GM21390 (cell line): ENCODE measurements around the gene GNAQ.

Source experiments
- ATAC-seq: cut with Tn5 transposase; IDR thresholded peaks from one replicate; pipeline ENCODE4 v1.9.1; 2021; ENCODE audit not compliant: unreplicated experiment

Gene GNAQ

DNA sequence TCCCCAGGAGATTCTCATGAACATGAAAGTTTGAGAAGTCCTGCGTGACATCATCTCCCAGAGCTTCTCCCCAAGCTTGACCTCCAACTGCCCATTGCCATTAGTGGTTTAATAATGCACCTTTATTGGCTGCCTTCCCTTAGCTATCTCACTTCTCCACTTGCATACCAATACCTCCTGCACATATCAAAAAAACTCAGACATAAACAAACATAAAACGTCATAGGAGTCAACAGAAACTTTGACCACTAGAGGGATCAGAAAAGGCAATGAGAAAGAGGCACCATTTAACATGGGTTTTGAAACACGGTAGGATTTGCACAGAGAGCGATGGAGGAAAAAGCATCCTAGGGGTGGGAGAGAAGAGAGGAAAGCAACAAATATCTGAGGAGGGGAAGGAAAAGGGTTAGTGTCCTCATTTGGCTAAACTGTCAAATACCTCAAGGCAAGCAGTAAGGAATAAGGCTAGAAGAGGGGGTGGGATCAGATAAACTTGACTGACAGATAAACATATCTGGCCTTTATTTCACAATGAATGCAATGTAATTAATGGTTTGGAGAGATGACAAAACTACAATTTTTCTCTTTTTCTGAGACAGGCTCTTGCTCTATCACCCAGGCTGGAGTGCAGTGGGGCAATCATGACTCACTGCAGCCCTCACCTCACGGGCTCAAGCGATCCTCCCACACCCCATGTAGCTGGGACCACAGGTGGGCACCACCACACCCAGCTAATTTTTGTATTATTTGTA, 27.0 kb downstream of the GNAQ start:
- ATAC-seq = no peak

DNA sequence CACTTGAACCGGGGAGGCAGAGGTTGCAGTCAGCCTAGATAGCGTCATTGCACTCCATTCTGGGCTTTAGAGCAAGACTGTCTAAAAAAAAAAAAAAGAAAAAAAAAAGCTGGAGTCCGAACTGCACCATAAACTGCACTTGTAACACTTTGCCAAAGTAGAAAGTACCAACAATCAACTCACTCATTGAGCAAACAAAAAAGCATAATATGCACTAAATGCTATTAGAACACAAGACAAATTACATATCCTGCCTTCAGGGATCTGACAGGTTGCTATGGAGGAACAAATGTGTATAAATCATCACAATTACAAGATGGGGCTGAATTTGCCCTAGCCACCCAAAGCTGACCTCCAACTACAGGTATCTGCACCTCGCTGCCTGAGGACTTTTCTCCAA, 27.9 kb downstream of the GNAQ start:
- no peak for ATAC-seq

- no peak for ATAC-seq
Measured at GRCh38 chr9:78001946-78002731, 29.5 kb downstream of the GNAQ start.

DNA sequence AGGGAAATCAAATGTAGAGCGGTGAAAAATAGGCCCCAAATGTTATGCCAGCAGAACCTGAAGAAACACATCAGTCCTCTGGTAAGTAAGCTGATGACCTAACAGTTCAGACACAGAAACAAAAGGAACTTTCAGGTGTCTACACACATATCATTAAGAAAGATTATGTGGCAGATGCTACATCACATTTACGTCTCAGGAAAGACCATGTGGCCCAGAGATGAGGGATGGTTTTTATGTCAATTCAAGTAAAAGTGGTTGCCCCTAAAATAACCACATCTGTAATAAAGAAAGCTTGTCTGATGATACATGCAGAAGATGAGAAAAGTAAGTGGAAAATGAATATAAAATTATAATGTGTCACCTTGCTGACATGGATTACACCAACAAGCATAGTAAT, 31.4 kb downstream of the GNAQ start:
- ATAC-seq = no peak

DNA sequence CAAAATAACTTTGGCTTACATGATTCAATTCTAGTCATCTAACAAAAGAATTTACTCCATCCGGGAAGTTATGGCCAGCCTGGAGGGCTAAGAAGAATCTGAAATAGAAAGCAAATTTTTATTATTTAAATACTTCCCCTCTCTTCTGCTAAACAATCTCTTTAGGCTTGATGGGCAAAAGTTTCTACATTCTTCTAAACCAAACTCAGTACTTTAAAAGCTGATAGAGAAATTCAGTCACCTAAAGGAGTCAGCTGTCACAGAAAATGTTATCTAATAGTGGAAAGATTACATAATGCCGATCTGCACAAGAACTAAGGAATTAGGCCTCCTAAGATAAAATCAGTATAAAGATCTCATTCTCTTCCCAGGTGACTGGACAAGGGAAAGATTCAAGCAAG, 32.4 kb downstream of the GNAQ start:
- no peak for ATAC-seq

DNA sequence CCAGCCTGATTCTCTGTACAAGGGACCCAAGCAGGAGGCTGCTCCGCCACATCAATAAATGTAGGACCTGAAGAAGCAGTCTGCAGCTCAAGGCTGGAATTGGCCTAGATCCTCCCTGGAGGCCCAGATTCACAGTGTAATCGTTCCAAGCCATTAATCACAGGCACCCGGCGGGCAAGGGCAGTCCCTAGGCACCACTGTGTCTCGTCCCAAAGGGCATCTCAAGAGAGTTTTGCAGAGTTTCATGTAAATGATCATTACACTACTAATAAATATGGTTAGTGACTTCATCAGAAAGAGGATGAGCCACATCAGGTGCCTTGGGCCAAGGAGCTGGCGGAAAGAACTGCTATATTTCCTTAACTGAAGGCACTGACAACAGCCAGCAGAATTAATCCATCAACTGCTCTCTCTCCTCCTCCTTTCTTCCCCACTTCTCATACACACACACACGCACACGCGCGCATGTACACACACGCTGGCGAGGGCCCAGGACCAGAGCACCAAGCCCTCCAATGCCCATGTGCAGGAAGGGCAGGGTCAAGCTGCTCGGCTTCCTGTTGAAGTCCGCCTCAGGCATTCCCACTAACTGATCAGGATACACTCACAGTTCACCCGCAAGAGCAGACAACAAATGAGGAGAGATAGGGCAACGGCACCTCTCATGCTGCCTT, 33.9 kb downstream of the GNAQ start:
- no peak for ATAC-seq

DNA sequence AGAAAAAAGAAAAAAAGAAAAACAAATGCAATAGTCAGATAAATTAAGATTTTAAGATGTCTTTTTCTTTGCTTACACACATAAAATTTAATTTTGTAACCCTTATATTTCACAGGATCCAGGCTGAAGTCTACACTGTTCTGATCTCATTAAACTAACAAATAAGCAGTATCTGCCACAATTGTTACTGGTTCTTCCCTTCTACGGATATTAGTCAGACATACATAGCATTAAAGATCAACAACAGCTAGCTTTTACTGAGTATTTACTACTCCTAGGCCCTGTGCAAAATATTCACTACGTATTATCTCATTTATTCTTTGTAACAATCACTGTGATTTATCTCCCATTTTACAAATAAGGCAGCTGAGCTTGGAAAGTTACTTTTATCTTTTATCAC, 34.9 kb downstream of the GNAQ start:
- no peak for ATAC-seq

DNA sequence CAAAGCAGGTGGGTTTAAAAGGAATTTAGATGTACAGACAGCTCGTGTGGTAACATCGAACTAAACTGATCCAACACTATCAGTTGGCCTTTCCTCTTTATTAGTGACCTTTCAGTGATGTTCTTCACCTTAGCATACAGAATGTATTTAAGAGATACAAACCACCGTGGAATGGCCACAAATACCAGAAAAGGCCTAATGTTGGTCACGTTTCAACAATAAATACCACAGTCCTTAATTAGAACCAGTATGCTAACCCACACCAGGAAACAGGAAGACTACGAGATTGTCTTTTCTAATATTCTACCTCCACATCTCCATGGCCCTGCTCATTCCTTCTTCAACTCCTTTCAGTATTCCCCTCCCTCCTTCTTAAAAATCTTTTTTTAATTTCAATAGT, 40.4 kb downstream of the GNAQ start:
- ATAC-seq = no peak

DNA sequence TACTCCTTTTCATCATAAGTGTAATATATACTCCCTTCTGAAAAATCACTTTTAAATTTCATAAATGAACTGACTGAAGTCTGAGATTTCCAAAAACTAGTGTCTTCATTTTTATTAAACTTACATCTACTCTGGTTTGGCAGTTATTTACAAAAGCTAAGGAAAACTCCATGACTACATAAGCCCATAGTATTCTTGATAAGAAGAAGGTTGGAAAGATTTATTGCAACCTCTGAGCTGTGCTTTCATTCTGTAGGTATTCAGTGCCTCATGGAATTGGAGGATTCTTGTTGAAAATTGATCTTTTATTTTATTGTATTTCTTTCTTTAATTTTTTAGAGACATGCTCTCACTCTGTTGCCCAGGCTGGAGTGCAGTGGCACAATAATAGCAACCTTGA, 41.7 kb downstream of the GNAQ start:
- ATAC-seq = no peak

DNA sequence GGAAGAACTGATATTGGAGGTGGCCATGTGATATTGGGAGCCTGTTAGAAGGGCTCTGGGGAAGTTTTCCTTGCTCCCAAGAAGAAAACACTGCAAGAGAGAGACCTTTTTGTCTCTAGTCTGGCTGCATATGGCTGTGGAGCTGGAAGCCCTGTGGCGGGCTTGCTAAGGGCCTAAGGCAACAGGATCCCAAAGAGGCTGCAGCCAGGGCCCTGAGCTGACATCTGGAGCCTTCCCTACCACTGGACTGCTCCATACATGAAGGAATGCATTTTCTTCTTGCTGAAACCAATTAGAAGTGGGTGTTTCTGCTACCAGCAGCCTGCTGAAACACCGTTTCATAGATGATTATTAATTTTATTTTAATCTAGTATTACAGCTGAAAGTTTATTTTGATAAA, 42.2 kb downstream of the GNAQ start:
- no peak for ATAC-seq

DNA sequence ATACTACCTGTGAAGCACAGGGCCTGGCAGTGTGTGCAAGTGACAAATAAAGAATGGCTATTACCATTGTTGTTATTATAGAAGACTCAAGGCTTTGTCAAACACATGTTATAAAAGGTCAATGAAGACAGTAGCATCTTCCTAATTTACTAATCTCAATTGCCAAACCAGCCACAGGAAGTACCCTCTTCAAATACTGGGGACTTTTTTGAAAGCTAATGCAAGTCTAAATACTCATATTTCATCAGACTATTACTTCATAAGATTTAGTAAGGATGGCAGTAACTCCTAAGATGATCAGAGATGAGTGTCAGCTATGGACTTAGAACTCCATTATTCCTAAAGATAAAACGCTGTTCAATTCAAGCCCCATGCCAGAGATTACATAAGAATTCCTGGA, 43.0 kb downstream of the GNAQ start:
- ATAC-seq = no peak

GRCh38 chr9:77987880-77988525, 43.6 kb downstream of the GNAQ start:
- ATAC-seq = no peak

DNA sequence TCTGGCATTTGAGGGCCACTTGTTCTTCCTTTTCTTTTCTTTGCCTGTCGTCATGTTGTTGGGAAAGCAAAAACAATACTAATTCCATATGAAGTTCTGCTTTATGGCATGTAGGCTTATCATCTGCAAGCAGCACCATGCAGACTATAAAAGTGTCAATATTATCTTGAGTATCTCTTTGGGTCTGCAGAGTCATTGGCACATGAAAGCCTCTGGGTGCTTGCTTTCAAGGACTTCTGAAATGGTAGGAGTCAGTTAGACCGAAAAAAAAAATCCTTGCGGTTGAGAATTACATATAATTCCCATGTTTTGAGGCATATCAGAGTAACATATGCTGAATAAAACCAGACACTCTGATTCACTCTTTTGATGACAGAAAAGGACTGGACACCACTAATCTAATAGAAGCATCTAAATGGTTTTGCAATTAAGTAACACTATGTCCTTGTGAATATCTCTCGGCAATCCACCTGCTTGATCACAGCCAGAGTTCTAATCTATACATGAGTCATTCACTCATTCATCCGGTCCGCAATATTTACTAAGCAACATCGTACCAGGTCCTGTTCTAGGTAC, 44.4 kb downstream of the GNAQ start:
- no peak for ATAC-seq

- ATAC-seq = no peak
Measured at GRCh38 chr9:77985996-77986395, 45.6 kb downstream of the GNAQ start.

DNA sequence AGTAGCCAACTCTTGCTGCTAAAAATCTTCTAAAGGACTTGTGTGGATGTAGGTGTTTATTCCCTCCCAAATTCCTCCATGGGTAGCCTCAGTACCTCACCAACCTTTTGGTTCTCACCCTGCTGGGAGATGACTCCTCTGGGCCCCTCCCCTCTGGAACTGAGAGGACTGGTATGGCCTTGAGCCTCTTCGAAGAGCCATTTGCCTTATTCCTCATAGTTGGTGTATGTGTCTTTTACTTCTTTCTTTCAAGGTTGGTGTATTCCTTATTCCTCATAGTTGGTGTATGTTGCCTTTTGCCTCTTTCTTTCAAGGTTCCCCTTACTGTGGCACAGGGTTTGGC, 48.3 kb downstream of the GNAQ start:
- ATAC-seq = no peak

DNA sequence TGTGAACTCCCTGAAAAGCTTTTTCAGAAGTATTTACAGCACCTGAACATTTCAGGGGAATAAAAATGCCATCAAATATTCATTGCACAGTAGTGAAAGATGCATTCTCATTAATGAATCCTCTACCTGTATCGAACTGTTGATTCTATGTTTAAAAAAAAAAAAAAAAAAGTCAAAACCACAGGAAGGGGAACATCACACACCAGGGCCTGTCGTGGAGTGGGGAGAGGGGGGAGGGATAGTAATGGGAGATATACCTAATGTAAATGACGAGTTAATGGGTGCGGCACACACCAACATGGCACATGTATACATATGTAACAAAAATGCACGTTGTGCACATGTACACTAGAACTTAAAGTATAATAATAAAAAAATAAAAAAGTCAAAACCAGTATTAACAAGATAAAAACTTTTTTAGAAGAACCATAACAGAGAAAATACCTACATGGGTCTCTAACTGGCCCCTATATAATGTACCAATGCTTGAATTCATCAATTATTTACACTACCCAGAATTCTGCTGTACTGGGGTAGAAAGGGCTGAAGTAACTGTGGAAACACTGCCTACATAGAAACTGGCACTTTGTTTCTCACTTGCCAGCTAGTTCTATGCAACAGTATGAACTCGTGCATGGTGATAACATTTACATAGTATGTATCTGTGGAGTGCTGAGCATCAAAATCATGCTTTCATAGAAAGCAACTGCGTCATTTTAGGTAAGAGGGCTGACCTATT, 48.9 kb downstream of the GNAQ start:
- no peak for ATAC-seq

- no peak for ATAC-seq
Measured at GRCh38 chr9:77981907-77982306, 49.7 kb downstream of the GNAQ start.

DNA sequence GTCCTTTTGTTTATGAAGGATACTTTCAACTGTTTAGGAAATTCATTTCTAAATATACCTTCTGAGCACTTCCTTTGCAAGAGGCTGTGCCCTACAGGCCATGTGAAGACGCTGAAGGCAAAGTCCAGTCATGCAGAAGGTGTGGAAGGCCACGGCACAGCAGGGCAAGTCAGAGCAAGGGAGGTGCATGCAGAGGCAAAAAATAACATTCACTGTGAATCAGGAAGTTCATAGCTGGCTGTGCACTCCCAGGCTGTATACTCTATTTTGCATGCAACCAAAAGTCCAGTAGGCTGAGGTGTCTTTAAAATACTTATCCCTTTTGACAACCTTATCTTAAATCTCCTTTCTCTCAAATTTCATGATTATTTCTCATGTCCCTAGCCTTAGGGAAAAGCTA, 50.3 kb downstream of the GNAQ start:
- ATAC-seq = no peak

DNA sequence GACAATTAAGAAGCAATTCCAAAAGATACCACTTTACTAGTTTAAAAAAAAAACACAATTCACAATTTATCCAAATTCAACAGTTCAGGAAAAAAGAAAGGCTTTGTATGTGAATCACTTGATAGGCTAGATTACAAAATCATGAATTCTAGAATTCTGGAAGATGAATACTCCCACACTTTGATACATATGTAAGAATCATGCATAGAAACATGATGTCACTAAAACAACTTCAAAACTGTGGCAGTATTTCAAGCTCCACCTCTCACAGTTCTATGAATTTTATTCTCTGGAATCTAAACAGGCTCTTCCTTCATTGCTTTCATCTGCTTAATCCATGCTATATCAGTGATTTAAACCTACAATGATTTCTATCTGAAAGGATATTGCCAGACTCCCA, 51.0 kb downstream of the GNAQ start:
- ATAC-seq = no peak

DNA sequence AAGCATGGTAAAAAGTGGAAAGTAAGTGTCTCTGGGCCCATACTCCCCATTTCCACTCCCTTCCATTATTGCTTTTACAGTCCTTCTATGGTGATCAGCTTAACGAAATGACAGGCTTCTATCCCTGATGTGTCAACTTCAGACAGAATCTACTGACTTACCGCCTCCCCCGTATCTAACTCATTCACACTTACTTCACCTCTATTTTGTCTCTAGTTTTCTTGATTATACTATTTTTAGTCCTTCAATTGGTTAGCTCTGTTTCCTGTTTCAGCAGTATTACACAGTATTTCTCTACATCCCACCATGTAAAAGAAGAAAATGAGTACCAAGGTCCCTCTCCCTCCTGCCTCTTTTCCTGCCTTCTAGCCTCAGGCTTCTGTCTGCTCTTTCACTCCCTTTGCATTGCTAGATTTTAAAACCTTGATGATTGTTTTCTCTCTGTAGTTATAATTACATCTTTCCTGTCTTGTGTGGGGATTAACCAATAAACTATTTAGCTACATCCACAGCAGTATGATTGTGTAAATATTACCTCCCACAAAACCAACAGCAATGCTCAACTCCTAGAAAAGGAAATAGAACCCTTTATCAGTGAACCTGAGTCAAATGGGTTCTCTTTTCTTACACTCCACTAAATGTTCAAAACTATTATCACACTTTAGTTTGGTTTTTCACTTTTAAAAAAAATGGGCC, 53.4 kb downstream of the GNAQ start:
- no peak for ATAC-seq
